ENCODE results near the gene ZFP36L1.
A peak's percentile ranks its signal among the peaks of the same experiment; 100 is the strongest.

The ZFP36L1 gene

DNA sequence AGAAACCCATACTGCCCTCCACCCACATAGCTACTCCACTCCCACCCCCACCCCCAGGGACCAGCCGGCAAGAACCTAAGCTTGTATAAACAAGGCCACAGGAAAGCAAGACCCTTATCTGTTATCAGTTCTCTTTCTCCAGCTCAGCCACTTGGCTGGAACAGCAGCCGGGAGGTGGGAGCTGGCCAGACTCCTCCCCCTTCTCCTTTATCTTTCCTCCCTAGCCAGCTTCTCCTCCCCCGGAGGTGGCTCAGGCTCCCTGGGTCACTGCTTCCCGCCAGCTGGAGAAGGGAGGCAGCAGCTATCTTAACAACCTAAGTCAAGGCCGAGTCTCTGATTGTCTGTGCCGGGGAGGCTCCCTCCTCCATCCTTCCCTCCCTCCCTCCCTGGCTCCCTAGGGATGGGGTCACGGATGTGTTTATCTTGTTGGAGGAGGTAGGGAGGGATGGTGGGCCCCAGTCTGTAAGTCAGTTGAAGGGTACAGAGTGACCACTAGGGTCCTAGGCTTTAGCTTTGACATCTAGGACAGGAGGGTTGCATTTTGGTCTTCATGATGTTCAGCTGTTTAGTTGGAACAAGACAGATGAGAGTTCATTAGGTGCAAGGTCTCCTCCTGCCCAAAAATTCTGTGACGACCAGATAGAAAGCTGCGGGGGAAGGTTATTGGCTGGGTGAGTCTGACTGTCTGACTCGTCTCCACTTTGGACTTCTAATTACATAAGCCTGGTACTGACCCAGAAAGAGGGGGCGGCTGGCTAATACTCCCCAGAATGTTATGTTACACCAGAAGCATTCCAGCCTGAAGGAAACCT, 29.7 kb downstream of the ZFP36L1 start:
- DNase-seq (ENCODE audit: low read depth) = no peak

DNA sequence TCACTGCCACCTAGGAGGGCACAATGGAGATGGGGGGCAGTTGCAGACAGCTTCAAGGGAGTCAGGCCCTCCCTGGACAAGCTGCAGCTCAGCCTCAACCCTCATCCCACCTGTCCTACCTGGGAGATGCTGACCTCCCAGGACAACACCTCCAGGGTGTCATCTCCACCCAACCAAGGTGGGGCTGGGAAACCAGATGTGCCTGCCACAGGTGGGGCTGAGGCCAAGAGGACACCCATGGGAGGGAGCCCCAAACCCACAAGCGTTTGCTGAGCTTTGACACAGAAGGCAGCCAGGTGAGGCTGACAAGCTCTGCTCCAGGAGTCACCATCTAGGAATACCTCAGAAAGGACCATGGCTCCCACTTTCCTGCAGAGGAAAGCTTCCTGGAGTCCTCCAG, 31.5 kb downstream of the ZFP36L1 start:
- DNase-seq (ENCODE audit: low read depth) = no peak

DNA sequence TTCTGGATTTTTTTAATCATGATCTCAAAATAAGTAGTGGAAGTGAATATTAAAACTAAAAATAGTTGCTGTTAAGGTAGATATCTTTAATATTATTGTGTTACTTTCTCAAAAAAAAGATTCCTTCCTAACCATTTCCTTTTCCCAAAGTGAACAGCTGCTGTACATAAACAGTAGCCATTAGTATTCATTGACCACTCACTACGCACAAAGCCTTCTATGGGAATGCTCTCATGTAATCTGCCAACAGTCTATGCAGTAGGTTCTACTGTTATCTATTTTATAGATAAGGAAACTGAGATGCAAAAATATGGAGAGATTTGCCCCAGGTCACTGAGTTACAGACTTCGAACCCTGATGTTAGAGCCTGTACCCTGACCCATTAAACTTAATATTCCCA, 32.1 kb downstream of the ZFP36L1 start:
- no peak for DNase-seq (ENCODE audit: low read depth)

DNA sequence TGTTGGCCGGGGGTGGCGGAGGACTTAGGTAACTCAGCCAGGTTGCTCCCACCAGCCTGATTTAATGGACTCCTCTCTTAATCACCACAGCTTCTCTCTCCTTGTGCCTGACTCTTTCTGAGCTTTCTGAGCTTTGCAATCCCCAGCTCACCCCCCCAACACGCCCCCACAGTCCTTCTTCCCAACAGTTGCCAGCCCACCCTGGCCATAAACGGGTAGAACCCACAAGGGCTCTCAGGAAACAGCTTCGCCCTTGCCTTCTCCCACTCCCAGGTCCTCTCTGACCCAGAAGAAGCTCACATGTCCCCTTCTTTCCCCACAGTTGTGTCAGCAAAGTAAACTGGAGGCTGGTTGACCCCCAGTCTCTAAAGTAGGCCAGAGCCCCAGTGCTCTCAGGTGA, 32.9 kb downstream of the ZFP36L1 start:
- DNase-seq (ENCODE audit: low read depth) = no peak

DNA sequence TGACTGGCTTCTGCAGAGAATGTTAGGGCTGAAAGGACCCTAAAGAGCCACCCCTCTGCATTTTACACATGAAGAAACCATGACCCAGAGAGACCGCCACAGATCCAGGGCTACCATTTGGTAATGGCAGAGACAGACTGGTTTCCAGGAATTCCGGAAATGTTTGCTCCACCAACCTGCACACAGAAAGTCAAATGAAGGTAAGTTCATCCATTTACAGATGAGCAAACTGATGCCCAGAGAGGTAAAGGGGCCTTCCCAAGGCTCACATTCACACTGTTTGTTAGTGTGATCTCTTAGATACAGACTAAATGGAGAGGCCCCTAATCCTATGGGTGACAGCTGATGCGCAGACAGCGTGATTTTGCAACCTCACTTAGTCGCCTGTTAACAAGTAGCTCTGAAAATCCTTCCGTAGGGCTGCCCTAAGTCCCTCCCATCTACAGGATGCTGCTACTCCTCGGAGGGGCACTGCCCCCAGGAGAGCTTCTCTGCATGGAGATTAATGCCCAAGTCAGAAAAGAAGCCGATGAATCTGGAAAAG, 33.8 kb downstream of the ZFP36L1 start:
- no peak for DNase-seq (ENCODE audit: low read depth)

DNA sequence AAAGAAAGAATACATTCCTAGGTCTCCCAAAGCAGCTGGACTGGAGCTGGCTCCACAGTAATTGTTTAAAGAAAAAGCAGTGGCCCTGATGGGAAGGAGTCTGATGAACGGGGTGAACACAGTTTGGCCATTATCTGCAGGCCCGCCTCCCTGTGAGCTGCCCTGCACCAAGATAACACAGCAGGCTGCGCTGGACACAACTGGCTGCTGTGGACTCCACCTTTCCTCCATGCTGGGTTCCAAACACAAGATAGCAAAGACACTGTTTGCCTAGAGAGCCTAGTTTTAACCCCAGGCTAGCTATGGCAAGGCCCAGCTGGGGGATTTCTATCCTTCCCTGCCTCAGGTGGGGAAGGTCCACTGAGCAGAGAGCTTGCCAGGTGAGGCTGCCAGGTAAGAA, 34.6 kb downstream of the ZFP36L1 start:
- no peak for DNase-seq (ENCODE audit: low read depth)

DNA sequence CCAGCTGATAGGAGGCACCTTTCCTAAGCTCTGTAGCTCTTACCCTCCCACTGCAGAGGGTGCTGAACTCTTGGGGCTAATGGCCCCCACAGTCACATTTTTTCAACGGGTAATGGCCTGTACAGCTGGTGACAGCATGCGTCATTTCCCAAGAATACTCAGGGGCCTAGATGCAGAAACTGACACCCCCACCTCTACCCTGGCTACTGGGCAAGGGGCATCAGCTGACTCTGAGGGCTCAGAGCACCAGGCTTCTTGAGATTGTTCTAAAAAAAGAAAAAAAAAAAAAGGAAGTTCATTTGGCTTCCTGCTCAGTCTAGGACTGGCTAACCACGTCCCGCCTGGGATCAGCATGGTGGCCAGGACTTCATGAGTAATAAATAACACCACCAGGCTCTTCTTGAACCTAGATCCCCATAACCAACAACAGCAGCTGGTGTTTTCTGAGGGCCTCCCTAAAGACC, 35.2 kb downstream of the ZFP36L1 start:
- DNase-seq (ENCODE audit: low read depth) = no peak

DNA sequence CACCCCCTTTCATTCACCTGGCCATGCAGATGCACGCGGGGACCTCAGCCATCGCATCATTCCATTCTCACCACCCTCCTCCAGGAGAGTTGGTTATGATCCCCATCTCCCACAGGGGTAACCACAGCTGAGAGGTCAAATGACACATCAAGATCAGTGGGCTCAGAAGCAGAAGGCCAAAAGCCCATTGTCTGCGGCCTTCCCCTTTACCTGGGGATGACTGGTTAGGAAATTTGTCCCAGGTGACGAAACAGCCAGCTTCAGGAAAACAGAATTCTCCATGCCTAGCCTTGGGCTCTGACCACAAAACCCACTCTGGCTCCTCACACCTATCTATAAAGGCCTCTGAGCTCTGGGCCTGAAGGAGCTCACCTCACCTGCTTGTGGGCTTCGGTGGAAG, 36.1 kb downstream of the ZFP36L1 start:
- no peak for DNase-seq (ENCODE audit: low read depth)

DNA sequence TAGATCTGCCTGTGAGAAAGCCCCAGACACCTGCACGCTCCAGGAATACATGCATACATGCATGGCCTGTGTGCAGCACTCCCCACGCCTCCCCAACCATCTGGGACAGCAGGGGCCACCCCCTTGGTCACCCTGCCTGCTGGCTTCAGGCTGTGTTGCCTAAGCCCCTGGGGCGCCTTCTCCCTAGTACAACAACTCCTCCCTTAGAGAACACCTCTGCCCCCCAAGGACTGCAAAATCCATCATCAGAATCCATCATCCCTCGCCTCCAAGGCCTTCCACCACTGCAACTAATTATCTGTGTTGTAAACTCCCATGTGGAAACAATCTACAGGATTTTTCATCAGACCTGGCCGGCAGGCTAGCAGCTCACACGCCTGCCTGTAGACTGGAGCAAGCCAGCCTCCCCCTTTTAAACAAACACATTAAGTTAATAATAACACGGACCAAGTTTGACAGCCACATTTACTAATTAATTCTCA, 36.8 kb downstream of the ZFP36L1 start:
- peak; percentile 60 for DNase-seq (ENCODE audit: low read depth)

DNA sequence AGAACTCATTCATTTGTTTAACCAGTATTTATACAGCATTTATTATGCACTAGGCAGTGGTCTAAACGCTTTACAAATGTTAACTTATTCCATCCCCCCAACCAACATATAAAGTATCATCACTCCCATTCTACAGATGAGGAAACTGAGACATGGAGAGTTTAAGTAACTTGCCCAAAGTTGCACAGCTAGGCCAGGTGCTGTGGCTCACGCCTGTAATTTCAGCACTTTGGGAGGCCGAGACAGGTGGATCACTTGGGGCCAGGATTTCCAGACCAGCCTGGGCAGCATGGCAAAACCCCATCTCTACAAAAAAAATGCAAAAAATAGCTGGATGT, 37.9 kb downstream of the ZFP36L1 start:
- DNase-seq (ENCODE audit: low read depth) = no peak

DNA sequence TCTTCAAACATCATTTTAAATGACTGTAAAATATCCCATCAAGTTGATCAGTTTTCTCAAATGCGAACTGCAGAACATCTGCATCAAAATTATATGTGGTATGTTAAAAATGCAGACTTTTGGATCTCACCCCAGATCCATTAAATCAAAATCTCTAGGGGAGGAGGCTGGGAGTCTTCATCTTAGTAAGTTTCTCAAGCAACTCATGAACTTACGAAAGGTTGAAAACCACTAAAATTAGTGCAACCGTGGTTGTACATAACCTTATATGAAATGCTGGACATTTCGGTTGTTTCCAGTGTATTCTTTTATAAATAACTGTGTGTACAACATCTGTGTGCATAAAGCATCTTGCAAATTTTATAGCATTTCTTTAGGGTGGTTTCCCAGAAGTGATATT, 39.2 kb downstream of the ZFP36L1 start:
- peak; percentile 55 for DNase-seq (ENCODE audit: low read depth)

DNA sequence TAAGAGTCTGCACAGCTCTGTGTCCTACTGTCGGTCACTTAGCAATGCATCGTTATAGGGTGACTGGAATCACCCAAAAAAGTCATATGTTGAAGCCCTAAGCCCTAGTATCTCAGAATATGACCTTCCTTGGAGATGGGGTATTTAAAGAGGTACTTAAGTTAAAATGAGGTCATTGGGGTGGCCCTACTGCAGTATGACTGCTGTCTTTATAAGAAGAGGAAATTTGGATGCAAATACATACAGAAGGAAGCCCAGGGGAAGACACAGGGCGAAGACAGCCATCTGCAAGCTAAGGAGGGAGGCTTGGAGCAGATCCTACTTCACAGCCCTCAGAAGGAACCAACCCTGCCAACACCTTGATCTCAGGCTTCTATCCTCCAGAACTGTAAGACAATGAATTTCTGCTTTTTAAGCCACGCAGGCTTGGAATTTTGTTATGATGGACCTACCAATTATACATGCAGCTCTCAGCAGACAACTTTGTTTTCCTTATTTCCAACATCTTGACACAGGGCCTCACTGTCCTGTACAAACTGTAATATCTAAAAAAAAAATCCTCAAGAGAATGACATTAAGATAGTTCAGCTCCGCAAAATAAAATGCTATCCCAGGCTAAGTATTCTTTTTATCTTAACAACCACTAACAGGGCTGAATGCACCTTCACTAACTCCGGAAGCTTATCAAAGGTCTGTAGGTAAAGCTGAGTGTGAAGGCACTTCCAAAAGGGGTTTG, 40.4 kb downstream of the ZFP36L1 start:
- no peak for DNase-seq (ENCODE audit: low read depth)

DNA sequence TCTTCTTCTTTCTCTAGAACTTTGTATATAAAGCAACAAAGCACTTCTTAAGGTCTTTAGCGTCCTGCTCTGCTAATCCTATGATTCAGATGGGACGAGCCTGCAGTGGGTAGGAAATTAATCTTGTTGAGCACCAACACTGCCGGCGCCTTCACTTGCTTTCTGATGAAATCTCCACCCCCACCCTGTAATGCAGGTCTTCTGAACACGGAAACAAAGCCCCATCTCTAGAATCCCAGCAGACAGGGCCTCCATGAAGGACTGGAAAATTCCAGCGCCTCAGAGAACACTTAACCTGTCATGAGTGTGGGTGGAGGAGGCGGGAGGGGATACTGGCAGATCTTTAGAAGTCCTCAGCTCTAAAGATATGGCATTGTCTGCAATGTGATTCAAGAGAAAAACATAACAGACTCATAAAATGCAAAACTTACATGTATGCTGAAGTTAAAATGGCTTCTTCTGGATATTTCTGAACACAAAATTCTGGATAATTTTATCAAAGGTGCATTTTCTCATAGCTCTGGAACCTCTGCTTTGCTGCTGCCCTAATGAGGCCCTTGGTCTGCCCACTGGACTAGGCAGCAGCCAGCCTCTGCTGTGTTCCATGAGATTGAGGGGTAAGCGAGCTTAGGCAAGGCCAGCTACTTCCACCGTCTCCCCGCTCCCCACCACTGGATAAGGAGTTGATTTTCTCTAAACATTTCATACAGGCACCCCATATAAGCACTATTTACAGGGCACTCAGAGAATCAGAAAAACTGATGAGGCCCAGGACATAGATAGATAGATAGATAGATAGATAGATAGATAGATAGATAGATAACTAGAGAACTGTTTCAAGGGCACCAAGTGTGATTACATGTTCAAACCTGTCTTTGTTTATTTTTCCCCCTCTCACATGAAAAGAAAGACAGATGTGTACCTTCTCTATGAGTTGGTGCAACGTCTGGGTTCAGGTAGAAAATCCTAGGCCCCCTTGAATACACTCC, 43.1 kb downstream of the ZFP36L1 start:
- DNase-seq (ENCODE audit: low read depth) = no peak

DNA sequence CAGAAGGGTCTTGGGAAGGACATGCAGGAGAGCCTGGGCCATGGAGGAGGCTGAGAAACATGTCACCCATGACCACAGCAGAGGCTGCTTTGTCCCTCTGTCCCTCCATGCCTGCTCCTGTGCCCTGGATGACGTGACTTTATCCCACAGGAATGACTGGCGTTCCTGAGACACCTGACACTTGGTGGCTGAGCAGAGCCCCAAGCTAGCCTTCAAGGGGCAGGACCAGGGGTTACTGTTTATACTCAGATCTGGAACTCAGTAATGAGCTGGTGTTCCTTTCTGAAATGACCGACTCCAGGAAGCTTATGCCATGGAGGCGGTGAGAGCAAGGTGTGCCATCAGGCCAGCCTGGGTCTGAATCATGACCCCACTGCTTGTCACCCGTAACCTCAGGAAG, 44.2 kb downstream of the ZFP36L1 start:
- no peak for DNase-seq (ENCODE audit: low read depth)

DNA sequence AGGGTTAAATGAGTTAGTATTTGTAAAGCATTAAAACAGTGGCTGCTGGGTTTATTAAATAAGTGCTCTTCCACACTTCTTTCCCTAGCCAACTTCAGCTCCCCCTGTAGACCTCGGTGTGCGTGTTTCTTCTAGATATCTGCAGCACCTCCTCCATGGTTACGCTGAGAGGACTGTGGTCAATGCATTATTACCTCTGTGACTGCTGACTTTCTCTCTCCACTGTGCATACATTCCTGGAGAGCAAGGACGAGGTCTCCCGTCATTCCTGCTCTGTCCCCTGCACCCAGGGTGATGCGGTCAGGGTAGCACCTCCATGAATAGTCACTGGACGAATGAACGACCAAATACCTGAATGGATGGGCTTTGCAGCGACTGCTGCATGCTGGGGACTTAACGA, 44.6 kb downstream of the ZFP36L1 start:
- DNase-seq (ENCODE audit: low read depth) = no peak

DNA sequence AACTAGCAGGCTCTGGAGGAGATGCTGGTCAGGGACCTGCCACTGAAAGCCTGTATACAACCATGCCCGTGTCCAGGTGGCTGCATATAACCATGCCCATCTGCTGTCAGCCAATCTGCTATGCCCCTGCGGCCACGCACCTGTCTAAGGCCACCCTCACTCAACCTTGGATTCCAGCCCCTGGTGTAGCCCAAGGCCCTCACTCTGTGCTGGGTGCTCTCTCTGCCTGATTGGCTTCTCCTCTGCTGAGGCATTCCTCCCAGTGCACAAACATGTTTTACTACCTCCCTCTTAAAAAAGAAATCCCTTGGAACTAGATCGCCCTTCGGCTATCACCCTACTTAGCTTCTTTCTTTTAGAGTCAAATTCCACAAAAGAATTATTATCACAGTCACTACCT, 45.5 kb downstream of the ZFP36L1 start:
- no peak for DNase-seq (ENCODE audit: low read depth)

DNA sequence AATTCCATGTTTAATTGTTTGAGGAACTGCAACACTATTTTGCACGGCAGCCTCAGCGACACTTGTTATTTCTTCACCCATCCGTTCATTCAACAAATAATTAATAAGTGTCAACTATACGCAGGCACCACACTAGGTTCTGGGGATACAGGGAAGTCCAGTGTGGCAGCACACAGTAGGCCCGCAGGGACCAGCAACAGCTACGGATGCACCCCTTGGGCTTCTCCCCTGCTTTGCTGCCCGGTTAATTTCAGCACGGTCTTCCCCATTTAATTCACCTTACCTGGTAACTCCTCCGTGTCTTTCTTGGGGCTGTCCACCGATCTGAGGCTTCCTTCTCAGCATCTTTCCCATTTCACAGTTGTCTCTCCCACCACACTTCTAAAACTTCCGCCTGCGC, 48.3 kb downstream of the ZFP36L1 start:
- no peak for DNase-seq (ENCODE audit: low read depth)

DNA sequence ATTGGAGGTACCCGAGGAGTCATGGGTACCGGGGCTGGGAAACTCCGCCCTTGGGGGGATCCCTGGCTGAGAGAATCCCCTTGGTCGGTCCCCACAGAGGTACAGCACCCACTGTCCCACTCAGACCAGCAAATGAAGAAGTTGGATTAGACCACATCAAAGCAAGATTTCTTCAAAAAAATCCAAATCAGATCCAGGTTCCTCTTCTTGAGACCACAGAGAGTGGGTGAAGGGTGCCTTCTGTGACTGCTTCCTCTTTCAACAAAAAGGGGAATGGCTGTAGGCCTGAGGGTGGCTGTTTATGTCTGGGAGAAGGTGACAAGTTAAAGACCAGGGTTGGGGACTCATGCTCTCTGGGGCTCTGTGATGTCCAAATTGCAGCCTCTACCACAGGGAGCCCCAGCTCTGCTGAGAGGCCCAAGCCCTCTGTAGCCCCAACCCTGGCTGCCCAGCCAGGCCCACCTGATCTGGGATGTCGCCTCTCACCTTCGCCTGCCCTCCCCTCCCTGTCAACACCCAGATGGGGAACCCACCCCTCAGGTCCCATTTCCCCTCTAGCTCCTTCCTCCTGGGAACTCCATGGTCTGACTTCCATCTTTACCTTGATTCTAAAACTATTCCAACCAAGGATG, 50.9 kb downstream of the ZFP36L1 start:
- DNase-seq (ENCODE audit: low read depth) = no peak

DNA sequence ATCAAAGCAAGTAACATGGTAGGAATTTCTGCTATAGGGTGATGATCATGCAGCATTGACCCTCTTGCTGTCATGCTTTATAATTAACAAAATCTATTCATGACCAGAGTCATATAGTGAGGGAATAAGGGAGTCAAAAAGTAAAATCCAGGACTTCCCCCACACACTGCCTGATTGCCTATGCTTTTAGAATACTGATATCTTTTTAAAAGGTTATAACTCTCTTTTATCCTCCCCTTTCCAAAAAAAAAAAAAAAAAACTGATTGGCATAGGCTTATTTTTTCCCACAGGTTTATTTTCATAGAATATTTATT, 51.4 kb downstream of the ZFP36L1 start:
- DNase-seq (ENCODE audit: low read depth) = no peak

DNA sequence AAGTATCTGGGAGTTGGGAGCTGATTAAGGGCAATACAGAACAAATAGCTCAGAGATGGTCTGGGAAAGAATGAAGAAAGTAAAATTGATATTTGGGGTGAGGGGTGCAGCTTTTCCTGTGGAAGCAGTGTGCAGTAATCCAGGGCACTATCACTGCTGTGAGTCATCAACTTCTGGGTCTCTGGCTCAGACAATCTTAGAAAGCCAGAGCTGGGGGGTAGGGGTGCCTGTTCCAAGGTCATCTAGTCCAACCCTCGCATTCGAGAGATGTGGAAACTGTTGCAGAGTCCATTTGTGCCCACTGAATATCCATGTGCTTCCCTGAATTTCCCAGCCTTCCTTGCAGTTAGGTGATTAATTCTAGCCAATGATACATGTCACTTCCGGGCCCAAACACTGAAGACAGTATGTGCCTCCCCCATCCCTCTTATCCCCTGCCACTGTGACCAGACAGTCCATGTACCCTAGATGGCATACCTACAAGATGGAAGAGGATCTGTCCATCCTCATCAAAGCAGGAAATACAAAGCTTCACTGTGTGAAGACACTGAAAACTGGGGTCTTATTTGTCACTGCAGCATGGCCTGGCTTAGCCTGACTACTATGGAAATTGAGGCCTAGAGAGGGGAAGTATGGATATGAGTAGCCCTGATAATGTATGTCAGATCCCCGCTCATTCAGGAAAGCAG, 51.9 kb downstream of the ZFP36L1 start:
- DNase-seq (ENCODE audit: low read depth) = no peak

DNA sequence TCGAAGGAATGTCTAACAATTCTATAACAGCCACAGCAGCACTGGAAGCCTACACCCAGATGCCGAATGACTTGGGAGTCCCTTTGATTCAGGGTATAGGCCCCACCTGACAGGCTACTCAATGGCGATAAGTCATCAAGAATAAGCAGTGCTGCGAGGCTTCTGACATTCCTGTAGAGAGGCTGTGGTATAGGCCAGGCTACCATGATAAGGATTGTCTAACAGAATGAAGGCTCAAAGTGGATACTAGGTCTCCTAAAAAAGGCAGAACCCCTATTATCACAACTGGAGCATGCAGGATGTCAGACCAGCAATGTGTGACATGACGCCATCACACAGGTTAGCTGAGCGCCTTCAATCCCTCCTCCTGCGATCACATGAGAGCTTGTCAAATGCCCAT, 53.2 kb downstream of the ZFP36L1 start:
- no peak for DNase-seq (ENCODE audit: low read depth)

Data from GM04504 (cell line).